ENCODE results near the gene HMCN2. TPM values are rescaled to one million over a fixed set of nuclear protein-coding genes. Genes with fewer than 3 reads are reported as not detected.
"Not testable (repeated sequence)": the region's sequence is repeated elsewhere in the genome, so short reads cannot be mapped to it uniquely, and the experiment has no call there.

Gene HMCN2
- total and polyA plus RNA-seq, 2 experiments from 2014 or later = not detected

GRCh38 chr9:130432362-130432761, 166.8 kb downstream of the HMCN2 start:
- Histone ChIP-seq H2AFZ (no peak overlapping the region), H3K9ac (no peak overlapping the region), H3K4me3 (no peak overlapping the region), H3K79me2 (ENCODE audit: insufficient read depth) (no peaks in the 10 kb centered on the region), H3K36me3 (ENCODE audit: low read depth) (no peaks in the 10 kb centered on the region), H3K9me3 (ENCODE audit: low read depth) (no peaks in the 10 kb centered on the region), H3K4me2 (ENCODE audit: unreplicated experiment) (no peak overlapping the region), H3K27me3 (replicated peaks; ENCODE audit: insufficient read depth) (no peaks in the 10 kb centered on the region), H3K27ac (no peak overlapping the region), H4K20me1 (ENCODE audit: insufficient read depth) (no peaks in the 10 kb centered on the region), H3K4me1 (ENCODE audit: insufficient read depth) (0 out of 2 replicates have a peak, but pooled peaks cover 1% of the 10 kb centered on the region), H3F3A (ENCODE audit: insufficient read depth) (no peaks in the 10 kb centered on the region), H3K9me2 (ENCODE audit: insufficient read depth) (no peaks in the 10 kb centered on the region)
- 72 to 78% methylated on average over 11 of the region's 11 CpGs for WGBS, 2 experiments (ENCODE audit: low coverage in 1 of 2, low lambda C conversion rate in 2 of 2, missing lambda C conversion rate in 2 of 2)
- no peak for DNase-seq
- no peak for TF ChIP-seq EZH2phosphoT487 (IDR thresholded peaks at IDR 0.05; ENCODE audit: insufficient read depth, low read depth)
- no peak for TF ChIP-seq EZH2 (IDR thresholded peaks at IDR 0.05; ENCODE audit: insufficient read depth, poor library complexity, severe bottlenecking)
- in situ Hi-C loops (cut with MboI) = no loop called here

GRCh38 chr9:130432796-130433167, 167.2 kb downstream of the HMCN2 start:
- Histone ChIP-seq H3K27me3 (replicated peaks; ENCODE audit: insufficient read depth) (no peaks in the 10 kb centered on the region), H3K27ac (no peak overlapping the region), H2AFZ (peak overlapping the region; percentile 85), H4K20me1 (ENCODE audit: insufficient read depth) (no peaks in the 10 kb centered on the region), H3K36me3 (ENCODE audit: low read depth) (no peaks in the 10 kb centered on the region), H3F3A (ENCODE audit: insufficient read depth) (no peaks in the 10 kb centered on the region), H3K4me2 (ENCODE audit: unreplicated experiment) (peak overlapping the region; percentile 46), H3K9ac (no peak overlapping the region), H3K9me3 (ENCODE audit: low read depth) (no peaks in the 10 kb centered on the region), H3K79me2 (ENCODE audit: insufficient read depth) (no peaks in the 10 kb centered on the region), H3K4me3 (peak overlapping the region; percentile 61), H3K4me1 (ENCODE audit: insufficient read depth) (no peaks in the 10 kb centered on the region), H3K9me2 (ENCODE audit: insufficient read depth) (no peaks in the 10 kb centered on the region)
- TF ChIP-seq EZH2 (IDR thresholded peaks at IDR 0.05; ENCODE audit: insufficient read depth, poor library complexity, severe bottlenecking) = no peak
- TF ChIP-seq EZH2phosphoT487 (IDR thresholded peaks at IDR 0.05; ENCODE audit: insufficient read depth, low read depth) = no peak
- in situ Hi-C loops (cut with MboI) = no loop called here
- DNase-seq = no peak
- 64 to 67% methylated on average over 16 of the region's 16 CpGs for WGBS, 2 experiments (ENCODE audit: low coverage in 1 of 2, low lambda C conversion rate in 2 of 2, missing lambda C conversion rate in 2 of 2)

- no peaks in the 10 kb centered on the region for H3K79me2 ChIP-seq (ENCODE audit: insufficient read depth)
- peak overlapping the region; percentile 46 for H3K4me2 ChIP-seq (ENCODE audit: unreplicated experiment)
- no peaks in the 10 kb centered on the region for H3F3A ChIP-seq (ENCODE audit: insufficient read depth)
- H3K27ac ChIP-seq = no peak overlapping the region
- TF ChIP-seq EZH2phosphoT487 (IDR thresholded peaks at IDR 0.05; ENCODE audit: insufficient read depth, low read depth) (no peak), EZH2 (IDR thresholded peaks at IDR 0.05; ENCODE audit: insufficient read depth, poor library complexity, severe bottlenecking) (no peak)
- peak; percentile 82 for DNase-seq
- no peak overlapping the region for H3K9ac ChIP-seq
- in situ Hi-C loops (cut with MboI) = no loop called here
- H4K20me1 ChIP-seq (ENCODE audit: insufficient read depth) = no peaks in the 10 kb centered on the region
- peak overlapping the region; percentile 85 for H2AFZ ChIP-seq
- 8 to 9% methylated on average over 56 to 89 of the region's 92 CpGs for WGBS, 2 experiments (ENCODE audit: low coverage in 1 of 2, low lambda C conversion rate in 2 of 2, missing lambda C conversion rate in 2 of 2)
- H3K9me2 ChIP-seq (ENCODE audit: insufficient read depth) = no peaks in the 10 kb centered on the region
- H3K27me3 ChIP-seq (replicated peaks; ENCODE audit: insufficient read depth) = no peaks in the 10 kb centered on the region
- H3K4me3 ChIP-seq = peak overlapping the region; percentile 61
- no peaks in the 10 kb centered on the region for H3K36me3 ChIP-seq (ENCODE audit: low read depth)
- no peaks in the 10 kb centered on the region for H3K4me1 ChIP-seq (ENCODE audit: insufficient read depth)
- no peaks in the 10 kb centered on the region for H3K9me3 ChIP-seq (ENCODE audit: low read depth)
These were observed 167.8 kb downstream of the HMCN2 start for GRCh38 chr9:130433168-130433946.

DNA sequence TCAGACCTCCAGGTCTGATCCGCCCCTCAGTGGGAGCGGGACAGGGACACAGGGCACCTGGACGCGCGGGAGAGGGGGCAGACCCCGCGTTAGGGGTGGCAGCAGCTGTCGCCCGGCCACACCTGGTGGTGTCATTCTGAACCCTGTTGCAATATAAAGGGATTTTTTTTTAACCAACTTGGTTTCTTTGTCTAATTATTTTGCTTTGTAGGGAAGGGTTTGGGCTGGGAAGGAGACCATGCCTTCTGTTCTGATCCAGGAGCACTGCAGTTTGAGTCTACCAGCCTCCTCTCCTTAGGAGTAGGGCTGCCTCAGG, 168.3 kb downstream of the HMCN2 start:
- Histone ChIP-seq H2AFZ (peak overlapping the region; percentile 85; the same call in 1 of the 2 replicates), H3K4me1 (ENCODE audit: insufficient read depth) (no peaks in the 10 kb centered on the region), H3K4me3 (no peak overlapping the region), H4K20me1 (ENCODE audit: insufficient read depth) (no peaks in the 10 kb centered on the region), H3K79me2 (ENCODE audit: insufficient read depth) (no peaks in the 10 kb centered on the region), H3K9me2 (ENCODE audit: insufficient read depth) (no peaks in the 10 kb centered on the region), H3K9ac (no peak overlapping the region), H3K27ac (no peak overlapping the region), H3K27me3 (replicated peaks; ENCODE audit: insufficient read depth) (no peaks in the 10 kb centered on the region), H3F3A (ENCODE audit: insufficient read depth) (no peaks in the 10 kb centered on the region), H3K4me2 (ENCODE audit: unreplicated experiment) (no peak overlapping the region), H3K36me3 (ENCODE audit: low read depth) (no peaks in the 10 kb centered on the region), H3K9me3 (ENCODE audit: low read depth) (no peaks in the 10 kb centered on the region)
- no peak for TF ChIP-seq EZH2phosphoT487 (IDR thresholded peaks at IDR 0.05; ENCODE audit: insufficient read depth, low read depth)
- TF ChIP-seq EZH2 (IDR thresholded peaks at IDR 0.05; ENCODE audit: insufficient read depth, poor library complexity, severe bottlenecking) = no peak
- in situ Hi-C loops (cut with MboI) = no loop called here
- no peak for DNase-seq
- 65 to 73% methylated on average over 8 to 9 of the region's 9 CpGs for WGBS, 2 experiments (ENCODE audit: low coverage in 1 of 2, low lambda C conversion rate in 2 of 2, missing lambda C conversion rate in 2 of 2)

GRCh38 chr9:130434656-130435055, 169.1 kb downstream of the HMCN2 start:
- H3K9ac ChIP-seq; H3K9me2 ChIP-seq (ENCODE audit: insufficient read depth); H3K9me3 ChIP-seq (ENCODE audit: low read depth); DNase-seq; H4K20me1 ChIP-seq (ENCODE audit: insufficient read depth); H3F3A ChIP-seq (ENCODE audit: insufficient read depth); H3K4me2 ChIP-seq (ENCODE audit: unreplicated experiment); H3K4me1 ChIP-seq (ENCODE audit: insufficient read depth); H3K27me3 ChIP-seq (replicated peaks; ENCODE audit: insufficient read depth); H3K27ac ChIP-seq; H3K79me2 ChIP-seq (ENCODE audit: insufficient read depth); H3K36me3 ChIP-seq (ENCODE audit: low read depth); in situ Hi-C loops (cut with MboI); H3K4me3 ChIP-seq; H2AFZ ChIP-seq: not testable (repeated sequence)
- 86 to 97% methylated on average over 4 to 5 of the region's 5 CpGs for WGBS, 2 experiments (ENCODE audit: low coverage in 1 of 2, low lambda C conversion rate in 2 of 2, missing lambda C conversion rate in 2 of 2)

Measured in GM23248 (cell line).